A549 (cell line): ENCODE results near the gene MLLT10. TPM values are rescaled to one million over a fixed set of nuclear protein-coding genes. Genes with fewer than 3 reads are reported as not detected.

Source experiments
- ATAC-seq, 2 experiments: fragments of 200-7000 bp in 1 of 2; fragments of >200 bp in 1 of 2; cut with Nextera tagmentation in 1 of 2; cut with Tn5 transposase in 1 of 2; 3 replicates each; pipeline versions ENCODE4 v1.8.0 to v1.9.1; 2018 to 2020; ENCODE audit warnings: mild to moderate bottlenecking in 1 of 2, moderate library complexity in 1 of 2
- CTCF ChIA-PET: fragments of 300-600 bp; sonication (Branson Sonifier 250); formaldehyde crosslinking; extraction: SDS; loops from one replicate; lab custom pipeline; 2021; ENCODE audit warnings: antibody characterized with exemption, inconsistent platforms; lab: Yijun Ruan, JAX
- POLR2A ChIA-PET: fragments of 350-600 bp; formaldehyde crosslinking; extraction: SDS; loops from one replicate; lab custom pipeline; 2021; ENCODE audit warnings: antibody characterized with exemption, inconsistent platforms; lab: Yijun Ruan, JAX
- DNase-seq, 2 experiments: peaks; one replicate each; pipeline versions ENCODE4 v3.0.0 to v3.0.0-alpha.2; 2011 to 2016; ENCODE audit warnings: low read depth in 1 of 2, low spot score in 1 of 2
- FAIRE-seq: peaks from 2 replicates; lab custom pipeline; 2011; peaks lifted over from hg19 to GRCh38; lab: Jason Lieb, UNC
- H3K27ac ChIP-seq, 2 experiments: fragments of >200 bp; sonication (Bioruptor Twin); formaldehyde crosslinking; 3 replicates each; pipeline ENCODE4 v1.5.1; 2016 to 2017
- H3K4me1 ChIP-seq: fragments of >200 bp; sonication (Bioruptor Twin); formaldehyde crosslinking; 3 replicates; pipeline ENCODE4 v1.6.1; 2016
- H3K4me2 ChIP-seq: fragments of >200 bp; sonication (Bioruptor Twin); formaldehyde crosslinking; 3 replicates; pipeline ENCODE4 v1.6.1; 2016
- H3K4me3 ChIP-seq: fragments of >200 bp; sonication (Bioruptor Twin); formaldehyde crosslinking; 3 replicates; pipeline ENCODE4 v1.5.1; 2016
- H3K9me3 ChIP-seq: fragments of >200 bp; sonication (Bioruptor Twin); formaldehyde crosslinking; 3 replicates; pipeline ENCODE4 v1.6.1; 2016
- BCL3 ChIP-seq: fragments of >200 bp; sonication (Bioruptor Twin); formaldehyde crosslinking; IDR thresholded peaks from 3 replicates; pipeline ENCODE4 v1.6.1; 2016
- CBX2 ChIP-seq: fragments of 200-600 bp; sonication (generic); IDR thresholded peaks from 2 replicates; pipeline ENCODE4 v1.6.1; 2016; ENCODE audit warnings: low read depth, mild to moderate bottlenecking, borderline replicate concordance
- CBX8 ChIP-seq: fragments of 200-600 bp; sonication (generic); IDR thresholded peaks from 2 replicates; pipeline ENCODE4 v1.6.1; 2016
- ESRRA ChIP-seq: fragments of 150-350 bp; IDR thresholded peaks from 2 replicates; pipeline ENCODE4 v1.6.1; 2014; ENCODE audit warnings: mild to moderate bottlenecking, low read length, borderline replicate concordance
- FOSB ChIP-seq: fragments of 250-450 bp; sonication (Bioruptor Pico); IDR thresholded peaks from 2 replicates; pipeline ENCODE4 v1.5.0; 2020; ENCODE audit warnings: mild to moderate bottlenecking, moderate library complexity
- FOXS1 ChIP-seq: fragments of 250-450 bp; sonication (Bioruptor Pico); IDR thresholded peaks from 2 replicates; pipeline ENCODE4 v1.5.0; 2020; ENCODE audit warnings: mild to moderate bottlenecking, moderate library complexity
- HDAC2 ChIP-seq: fragments of 200-600 bp; sonication (generic); IDR thresholded peaks from 2 replicates; pipeline ENCODE4 v1.6.1; 2016
- MYC ChIP-seq: IDR thresholded peaks from 2 replicates; pipeline ENCODE4 v1.6.1; 2012; ENCODE audit warnings: mild to moderate bottlenecking, inconsistent platforms, low read length, improper control_type of control experiment, borderline replicate concordance
- NFE2L2 ChIP-seq: fragments of 150-350 bp; conservative IDR thresholded peaks from 2 replicates; pipeline ENCODE4 v1.6.1; 2014; ENCODE audit warnings: low read length
- PHF8 ChIP-seq: fragments of 200-600 bp; sonication (generic); IDR thresholded peaks from 2 replicates; pipeline ENCODE4 v1.6.1; 2016; ENCODE audit warnings: low read depth, mild to moderate bottlenecking, antibody characterized with exemption, moderate library complexity, borderline replicate concordance
- RAD21 ChIP-seq, 2 experiments: fragments of >200 bp in 1 of 2; sonication (Bioruptor Twin) in 1 of 2; formaldehyde crosslinking in 1 of 2; IDR thresholded peaks in 1 of 2; conservative IDR thresholded peaks in 1 of 2; 2 replicates in 1 of 2; 3 replicates in 1 of 2; pipeline ENCODE4 v1.6.1; 2012 to 2018; ENCODE audit warnings: inconsistent platforms in 1 of 2
- RARB ChIP-seq: fragments of 250-450 bp; sonication (Bioruptor Pico); IDR thresholded peaks from 2 replicates; pipeline ENCODE4 v1.8.0; 2021; ENCODE audit warnings: mild to moderate bottlenecking, moderate library complexity
- SMC3 ChIP-seq: fragments of >200 bp; sonication (Bioruptor Twin); formaldehyde crosslinking; IDR thresholded peaks from 3 replicates; pipeline ENCODE4 v1.6.1; 2018; ENCODE audit warnings: inconsistent platforms
- SREBF2 ChIP-seq: fragments of 450-650 bp; IDR thresholded peaks from 2 replicates; pipeline ENCODE4 v1.6.1; 2014; ENCODE audit warnings: mild to moderate bottlenecking, moderate library complexity
- ZNF302 ChIP-seq: fragments of 250-450 bp; sonication (Bioruptor Pico); IDR thresholded peaks from 2 replicates; pipeline ENCODE4 v1.9.0; 2021; ENCODE audit warnings: inconsistent platforms, mild to moderate bottlenecking, moderate library complexity
- ZSCAN20 ChIP-seq: fragments of 250-450 bp; sonication (Bioruptor Pico); IDR thresholded peaks from 2 replicates; pipeline ENCODE4 v1.8.0; 2022; ENCODE audit warnings: mild to moderate bottlenecking, moderate library complexity
- WGBS: methylation state at CpG from one replicate; pipeline ENCODE4 v1.1.6; 2017; ENCODE audit errors: missing lambda C conversion rate; 5-methylcytosine and 5-hydroxymethylcytosine counted together
- polyA plus RNA-seq, 4 experiments: library from polyadenylated mRNA; depleted of rRNA in 3 of 4; stranded (reverse); fragments of >200 nt; fragmentation: RNase III in 1 of 4; extraction: RNeasy Plus Mini Kit Qiagen cat#74134 plus additional on column Dnase treatment in 1 of 4; gene quantifications; 2 replicates in 3 of 4; 3 replicates in 1 of 4; pipeline ENCODE4 v1.2.3, GENCODE V29; 2011 to 2017
- TF ChIP-seq, protein P1 (sequence below): fragments of 450-650 bp; IDR thresholded peaks from 2 replicates; pipeline ENCODE4 v1.6.1; 2014; ENCODE audit warnings: antibody characterized with exemption

MLLT10 gene
- polyA plus RNA-seq, 2 of the 4 experiments (the other 2 are of a cell fraction), result 41.7 to 54.1 TPM

DNA sequence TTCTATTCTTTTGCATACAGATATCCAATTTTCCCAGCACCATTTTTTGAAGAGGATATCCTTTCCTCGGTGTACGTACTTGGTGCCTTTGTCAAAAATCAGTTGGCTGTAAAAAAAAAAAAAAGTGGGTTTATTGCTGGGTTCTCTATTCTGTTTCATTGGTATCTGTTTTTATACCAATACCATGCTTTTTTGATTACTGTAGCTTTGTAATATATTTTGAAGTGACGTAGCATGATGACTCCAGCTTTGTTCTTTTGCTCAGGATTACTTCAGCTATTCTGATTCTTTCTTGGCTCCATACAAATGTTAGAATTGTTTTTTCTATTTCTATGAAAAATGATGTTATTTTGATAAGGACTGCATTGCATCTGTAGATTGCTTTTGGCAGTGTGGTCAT lies 165.5 kb downstream of the MLLT10 start:
- ChIA-PET POLR2A (no interaction called here), CTCF (interaction anchor here (0.6 kb wide), 1 partner anchor 280 kb away, joined by 3 read pairs; no protein-coding TSS in a partner anchor)
- Histone ChIP-seq H3K4me3 (no peak overlapping the region), H3K4me1 (no peaks in the 10 kb centered on the region), H3K4me2 (no peak overlapping the region), H3K27ac (no peak overlapping the region), H3K9me3 (peaks cover 22% of the 10 kb centered on the region)
- 0 out of 2 replicates have a peak, but pooled peaks have one; percentile 53 for TF ChIP-seq HDAC2
- no peak for TF ChIP-seq ZSCAN20 (CRISPR knock-in tag)
- 96% methylated on average over 3 of the region's 3 CpGs for WGBS
- FAIRE-seq (no peak), ATAC-seq (no peak), DNase-seq (no peak)

DNA sequence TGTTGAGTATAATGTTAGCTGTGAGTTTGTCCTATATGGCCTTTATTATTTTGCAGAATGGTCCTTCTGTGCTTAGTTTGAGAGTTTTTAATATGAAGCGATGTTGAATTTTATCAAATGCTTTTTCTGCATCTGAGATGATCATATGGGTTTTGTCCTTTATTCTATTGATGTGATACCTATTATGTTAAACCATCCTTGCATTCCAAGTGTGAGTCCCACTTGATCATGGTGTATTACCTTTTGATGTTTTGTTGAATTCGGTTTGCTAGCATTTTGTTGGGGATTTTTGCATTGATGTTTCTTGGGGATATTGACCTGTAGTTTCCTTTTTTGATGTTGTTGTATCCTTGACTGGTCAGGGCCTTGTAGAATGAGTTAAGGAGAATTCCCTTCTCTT lies 166.4 kb downstream of the MLLT10 start:
- no peak overlapping the region for H3K4me2 ChIP-seq
- CTCF ChIA-PET, result interaction anchor here (0.6 kb wide), 1 partner anchor 9 kb away, joined by 3 read pairs; no protein-coding TSS in a partner anchor
- WGBS, result 95% methylated on average over 2 of the region's 2 CpGs
- TF ChIP-seq SREBF2, result no peak
- POLR2A ChIA-PET, result no interaction called here
- peak; percentile 32 for FAIRE-seq
- no peak overlapping the region for H3K4me3 ChIP-seq
- no peaks in the 10 kb centered on the region for H3K4me1 ChIP-seq
- no peak for ATAC-seq
- DNase-seq, result peak in 1 of 2 experiments; percentile 21
- peaks cover 22% of the 10 kb centered on the region for H3K9me3 ChIP-seq
- H3K27ac ChIP-seq, result no peak overlapping the region

DNA sequence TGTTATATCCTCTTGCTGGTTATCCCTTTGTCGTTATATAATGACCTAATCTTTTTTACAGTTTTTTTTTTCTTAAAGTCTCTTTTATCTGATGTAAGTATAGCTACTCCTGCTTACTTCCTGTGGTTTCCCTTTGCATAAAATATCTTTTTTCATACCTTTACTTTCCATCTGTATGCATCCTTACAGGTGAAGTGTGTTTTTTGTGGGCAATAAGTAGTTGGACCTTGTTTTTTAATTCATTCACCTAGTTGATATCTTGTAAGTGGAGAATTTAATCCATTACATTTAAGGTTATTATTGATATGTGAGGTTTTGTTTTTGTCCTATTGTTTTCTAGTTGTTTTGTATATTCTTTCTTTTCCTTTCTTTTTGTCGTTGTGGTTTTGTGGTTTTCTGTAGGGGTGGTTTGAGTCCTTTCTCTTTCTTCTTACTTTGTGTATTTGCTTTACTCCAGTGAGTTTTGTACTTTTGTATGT lies 168.6 kb downstream of the MLLT10 start:
- Histone ChIP-seq H3K9me3 (peaks cover 22% of the 10 kb centered on the region), H3K4me2 (no peak overlapping the region), H3K4me1 (peaks cover 10% of the 10 kb centered on the region), H3K27ac (no peak overlapping the region), H3K4me3 (no peak overlapping the region)
- TF ChIP-seq FOXS1 (CRISPR knock-in tag), result no peak
- no peak for TF ChIP-seq NFE2L2
- TF ChIP-seq CBX2, result no peak
- TF ChIP-seq SMC3, result no peak
- TF ChIP-seq FOSB (CRISPR knock-in tag), result no peak
- no peak for TF ChIP-seq CBX8
- ATAC-seq (no peak), FAIRE-seq (no peak), DNase-seq (no peak)
- CTCF ChIA-PET, result no interaction called here
- POLR2A ChIA-PET, result no interaction called here
- 71% methylated on average over 2 of the region's 2 CpGs for WGBS

- FAIRE-seq (no peak), DNase-seq (no peak), ATAC-seq (peak; percentile 27 to 50; a peak in 4 of 6 replicates)
- H3K4me2 ChIP-seq, result no peak overlapping the region
- H3K27ac ChIP-seq, result no peak overlapping the region
- no peak overlapping the region for H3K4me3 ChIP-seq
- H3K4me1 ChIP-seq, result peaks cover 12% of the 10 kb centered on the region
- 95% methylated on average over 5 of the region's 5 CpGs for WGBS
- CTCF ChIA-PET, result no interaction called here
- POLR2A ChIA-PET, result no interaction called here
- TF ChIP-seq ESRRA (no peak), BCL3 (no peak), MYC (no peak), RARB (CRISPR knock-in tag) (no peak), PHF8 (no peak), ZNF302 (CRISPR knock-in tag) (no peak), RAD21 (conservative IDR thresholded peaks at IDR 0.05 in 1 of 2, IDR thresholded peaks at IDR 0.05 in 1 of 2) (no peak), CBX2 (no peak)
- TF ChIP-seq, protein P1, sequence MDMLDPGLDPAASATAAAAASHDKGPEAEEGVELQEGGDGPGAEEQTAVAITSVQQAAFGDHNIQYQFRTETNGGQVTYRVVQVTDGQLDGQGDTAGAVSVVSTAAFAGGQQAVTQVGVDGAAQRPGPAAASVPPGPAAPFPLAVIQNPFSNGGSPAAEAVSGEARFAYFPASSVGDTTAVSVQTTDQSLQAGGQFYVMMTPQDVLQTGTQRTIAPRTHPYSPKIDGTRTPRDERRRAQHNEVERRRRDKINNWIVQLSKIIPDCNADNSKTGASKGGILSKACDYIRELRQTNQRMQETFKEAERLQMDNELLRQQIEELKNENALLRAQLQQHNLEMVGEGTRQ, result no peak
- TF ChIP-seq, all 56 proteins: peak for 0
- peaks cover 7% of the 10 kb centered on the region for H3K9me3 ChIP-seq
Measured at GRCh38 chr10:21705142-21705827, 171.3 kb downstream of the MLLT10 start.
